ENCODE measurements around the gene SERHL2. TPM values are rescaled to one million over a fixed set of nuclear protein-coding genes. Genes with fewer than 3 reads are reported as not detected.
"Not testable (repeated sequence)": the region's sequence is repeated elsewhere in the genome, so short reads cannot be mapped to it uniquely, and the experiment has no call there.

SERHL2 gene
- total RNA-seq, 1 donor: 2.9 TPM

- peaks cover 22% of the 10 kb centered on the region for H3K4me1 ChIP-seq (ENCODE audit: insufficient read depth, low read length)
- H3K79me2 ChIP-seq (ENCODE audit: insufficient read depth, low read length): peaks cover 89% of the 10 kb centered on the region
- peaks cover 36% of the 10 kb centered on the region for H3K36me3 ChIP-seq (ENCODE audit: insufficient read depth, low read length)
- no peak overlapping the region for H2AFZ ChIP-seq (ENCODE audit: low read length)
- H4K20me1 ChIP-seq (ENCODE audit: insufficient read depth, low read length): peaks cover 51% of the 10 kb centered on the region
- H3K27ac ChIP-seq (ENCODE audit: low read depth, low read length): peak overlapping the region; percentile 50
- no peaks in the 10 kb centered on the region for H3K9me3 ChIP-seq (ENCODE audit: low read depth, low read length)
- H3K4me3 ChIP-seq (ENCODE audit: insufficient read depth, low read length): no peak overlapping the region
- H3K4me2 ChIP-seq (ENCODE audit: insufficient read depth, low read length): no peak overlapping the region
- TF ChIP-seq CTCF (IDR thresholded peaks at IDR 0.05; ENCODE audit: extremely low read depth, low read depth, low read length): no peak
- no peak for DNase-seq (ENCODE audit: insufficient read length, low spot score, missing footprints)
- no peaks in the 10 kb centered on the region for H3K27me3 ChIP-seq (ENCODE audit: insufficient read depth, low read length)
Measured at GRCh38 chr22:42604403-42604802, 50.6 kb downstream of the SERHL2 start.

- H3K4me2 ChIP-seq (ENCODE audit: insufficient read depth, low read length); H3K27ac ChIP-seq (ENCODE audit: low read depth, low read length); H3K9me3 ChIP-seq (ENCODE audit: low read depth, low read length); DNase-seq (ENCODE audit: insufficient read length, low spot score, missing footprints); H3K27me3 ChIP-seq (ENCODE audit: insufficient read depth, low read length); H2AFZ ChIP-seq (ENCODE audit: low read length); H3K4me3 ChIP-seq (ENCODE audit: insufficient read depth, low read length): not testable (repeated sequence)
- H3K4me1 ChIP-seq (ENCODE audit: insufficient read depth, low read length): peaks cover 38% of the 10 kb centered on the region
- peaks cover 97% of the 10 kb centered on the region for H3K79me2 ChIP-seq (ENCODE audit: insufficient read depth, low read length)
- peaks cover 73% of the 10 kb centered on the region for H4K20me1 ChIP-seq (ENCODE audit: insufficient read depth, low read length)
- H3K36me3 ChIP-seq (ENCODE audit: insufficient read depth, low read length): peaks cover 28% of the 10 kb centered on the region
Measured at GRCh38 chr22:42607641-42608040, 53.9 kb downstream of the SERHL2 start.

GRCh38 chr22:42608136-42608822 lies 54.5 kb downstream of the SERHL2 start:
- Histone ChIP-seq H3K4me3 (ENCODE audit: insufficient read depth, low read length) (peak overlapping the region; percentile 15), H3K4me1 (ENCODE audit: insufficient read depth, low read length) (peaks cover 44% of the 10 kb centered on the region), H3K9me3 (ENCODE audit: low read depth, low read length) (no peaks in the 10 kb centered on the region), H3K27me3 (ENCODE audit: insufficient read depth, low read length) (no peaks in the 10 kb centered on the region), H3K36me3 (ENCODE audit: insufficient read depth, low read length) (peaks cover 22% of the 10 kb centered on the region), H3K27ac (ENCODE audit: low read depth, low read length) (peak overlapping the region; percentile 56), H3K4me2 (ENCODE audit: insufficient read depth, low read length) (peak overlapping the region; percentile 62), H3K79me2 (ENCODE audit: insufficient read depth, low read length) (peaks cover 97% of the 10 kb centered on the region), H4K20me1 (ENCODE audit: insufficient read depth, low read length) (peaks cover 73% of the 10 kb centered on the region), H2AFZ (ENCODE audit: low read length) (no peak overlapping the region)
- TF ChIP-seq CTCF (IDR thresholded peaks at IDR 0.05; ENCODE audit: extremely low read depth, low read depth, low read length): no peak
- no peak for DNase-seq (ENCODE audit: insufficient read length, low spot score, missing footprints)

- Histone ChIP-seq H3K36me3 (ENCODE audit: insufficient read depth, low read length) (peaks cover 19% of the 10 kb centered on the region), H3K4me1 (ENCODE audit: insufficient read depth, low read length) (peaks cover 48% of the 10 kb centered on the region), H3K9me3 (ENCODE audit: low read depth, low read length) (no peaks in the 10 kb centered on the region), H4K20me1 (ENCODE audit: insufficient read depth, low read length) (peaks cover 68% of the 10 kb centered on the region), H3K4me2 (ENCODE audit: insufficient read depth, low read length) (peak overlapping the region; percentile 62), H3K27me3 (ENCODE audit: insufficient read depth, low read length) (no peaks in the 10 kb centered on the region), H3K4me3 (ENCODE audit: insufficient read depth, low read length) (peak overlapping the region; percentile 15), H3K79me2 (ENCODE audit: insufficient read depth, low read length) (peaks cover 95% of the 10 kb centered on the region), H3K27ac (ENCODE audit: low read depth, low read length) (peak overlapping the region; percentile 56), H2AFZ (ENCODE audit: low read length) (no peak overlapping the region)
- no peak for TF ChIP-seq CTCF (IDR thresholded peaks at IDR 0.05; ENCODE audit: extremely low read depth, low read depth, low read length)
- peak; percentile 93 for DNase-seq (ENCODE audit: insufficient read length, low spot score, missing footprints)
Measured at GRCh38 chr22:42608823-42609361, 55.1 kb downstream of the SERHL2 start.

Measured in osteoblast (primary cell).